ENCODE measurements around the gene MAG.

DNA sequence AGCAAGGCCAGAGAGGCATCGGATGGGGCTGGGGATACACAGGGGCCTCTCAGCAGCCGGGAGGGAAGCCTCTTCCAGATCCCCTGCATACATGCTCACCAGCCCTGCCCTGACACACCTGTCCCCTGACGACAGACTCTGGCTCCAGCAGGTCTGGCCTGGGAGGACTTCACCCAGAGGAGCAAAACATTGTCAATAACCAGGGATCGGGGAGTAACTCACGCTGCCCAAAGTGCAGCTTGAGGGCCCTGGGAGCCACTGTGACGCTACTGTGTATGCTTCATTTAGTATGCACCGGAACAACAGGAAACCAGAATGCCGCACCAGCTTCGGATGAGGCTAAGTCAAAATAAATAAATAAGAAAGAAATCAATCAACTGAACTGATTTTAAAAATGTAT, 24.6 kb downstream of the MAG start:
- TF ChIP-seq CTCF (IDR thresholded peaks at IDR 0.05) (no peak), EP300 (IDR thresholded peaks at IDR 0.05) (no peak), POLR2AphosphoS5 (IDR thresholded peaks at IDR 0.05) (no peak)

Measured in sigmoid colon (tissue), 4 donors.